Kidney tubule cell (primary cell): ENCODE measurements around the gene ROCK2.
"Not testable (repeated sequence)": the region's sequence is repeated elsewhere in the genome, so short reads cannot be mapped to it uniquely, and the experiment has no call there.

ENCODE experiments used
- DNase-seq: peaks from one replicate; pipeline ENCODE4 v3.0.0-alpha.2; 2018; ENCODE audit warnings: low spot score

Gene ROCK2

DNA sequence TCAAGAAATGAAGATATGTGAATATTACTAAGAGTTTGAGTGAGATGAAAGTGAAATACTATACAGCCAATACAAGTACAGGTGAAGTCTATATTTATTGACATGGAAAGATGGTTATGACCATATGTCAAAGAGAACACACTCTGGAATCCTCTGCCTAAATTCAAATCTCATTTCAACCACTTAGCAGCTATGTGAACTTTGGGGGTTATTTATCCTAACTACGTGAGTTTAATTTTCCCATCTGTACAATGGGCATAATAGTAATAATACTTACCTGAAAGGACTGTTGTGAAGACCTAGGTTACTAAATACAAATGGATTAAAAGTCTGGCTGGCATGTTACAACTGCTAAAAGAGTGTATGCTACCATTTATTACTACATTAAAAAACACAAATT is 79.6 kb downstream of the ROCK2 start:
- DNase-seq, result no peak

DNA sequence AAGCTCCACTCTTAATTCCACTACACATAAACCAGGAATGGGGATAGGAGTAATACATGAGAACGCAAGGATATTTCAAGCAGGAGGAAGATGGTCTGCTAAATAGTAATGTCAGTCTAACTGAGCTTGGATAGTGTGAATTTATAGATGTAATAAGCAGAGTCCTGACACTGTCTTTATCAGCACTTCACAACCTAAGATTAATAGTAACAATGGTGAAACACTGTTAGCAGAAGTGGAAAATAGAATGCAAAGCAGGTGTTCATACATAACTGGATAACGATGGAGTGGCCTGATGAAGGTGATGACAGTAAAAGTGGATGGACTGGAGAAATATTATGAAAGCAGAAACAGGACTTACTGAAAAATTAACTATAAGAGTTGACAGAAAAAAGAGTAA is 80.4 kb downstream of the ROCK2 start:
- DNase-seq, result no peak

DNA sequence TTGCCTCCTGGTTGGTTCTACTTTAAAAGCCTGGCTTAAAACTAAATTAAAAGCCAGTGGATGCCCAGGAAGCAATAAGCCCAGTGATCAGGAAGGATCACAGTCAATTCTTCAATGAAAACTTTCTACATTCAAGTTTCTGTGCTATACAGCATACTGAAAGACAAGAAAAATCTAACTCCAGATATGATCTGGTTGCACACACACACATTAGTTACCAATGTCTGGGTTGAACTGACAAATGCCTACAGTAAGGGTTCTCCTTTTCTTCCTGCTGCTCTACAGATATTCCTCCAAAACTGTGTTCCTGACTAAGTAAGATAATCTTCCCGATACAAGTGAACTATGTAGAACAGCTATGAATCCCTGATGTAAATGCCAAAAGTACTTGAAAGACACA is 81.3 kb downstream of the ROCK2 start:
- DNase-seq, result no peak

GRCh38 chr2:11262438-11262837 is 82.0 kb downstream of the ROCK2 start:
- not testable (repeated sequence) for DNase-seq

DNA sequence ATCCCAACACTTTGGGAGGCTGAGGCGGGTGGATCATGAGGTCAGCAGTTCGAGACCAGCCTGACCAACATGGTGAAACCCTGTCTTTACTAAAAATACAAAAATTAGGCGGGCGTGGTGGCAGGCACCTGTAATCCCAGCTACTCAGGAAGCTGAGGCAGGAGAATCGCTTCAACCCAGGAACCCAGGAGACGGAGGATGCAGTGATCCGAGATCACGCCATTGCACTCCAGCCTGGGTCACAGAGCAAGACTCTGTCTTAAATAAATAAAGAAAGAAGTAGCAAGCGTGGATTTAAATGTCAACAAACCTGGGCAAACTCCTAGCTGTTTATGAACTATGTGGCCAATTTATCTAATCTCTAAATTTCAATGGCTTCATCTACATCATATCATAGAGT is 82.9 kb downstream of the ROCK2 start:
- DNase-seq, result not testable (repeated sequence)

- DNase-seq, result no peak
These were observed 83.5 kb downstream of the ROCK2 start for GRCh38 chr2:11260979-11261378.

- peak; percentile 50 for DNase-seq
These were observed 86.5 kb downstream of the ROCK2 start for GRCh38 chr2:11257964-11258363.

DNA sequence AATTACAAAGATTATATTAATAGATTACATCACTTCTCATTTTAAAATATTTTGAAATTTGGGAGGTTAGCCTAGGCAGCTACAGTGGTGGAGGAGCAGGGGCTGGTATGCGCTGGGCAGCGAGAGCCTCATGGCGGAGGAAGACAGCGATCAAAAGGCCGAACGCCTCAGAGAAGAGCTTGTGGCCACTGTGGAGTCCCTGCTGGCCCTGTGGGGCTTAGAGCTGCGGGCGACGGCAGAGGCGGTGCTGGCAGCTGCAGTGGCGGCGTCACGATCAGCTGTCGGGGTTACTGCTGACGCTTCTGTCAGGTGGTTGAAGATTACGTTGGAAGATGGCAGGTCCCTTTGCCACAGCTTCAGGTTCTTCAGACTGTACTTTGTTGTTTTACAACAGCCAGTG is 87.4 kb downstream of the ROCK2 start:
- no peak for DNase-seq

DNA sequence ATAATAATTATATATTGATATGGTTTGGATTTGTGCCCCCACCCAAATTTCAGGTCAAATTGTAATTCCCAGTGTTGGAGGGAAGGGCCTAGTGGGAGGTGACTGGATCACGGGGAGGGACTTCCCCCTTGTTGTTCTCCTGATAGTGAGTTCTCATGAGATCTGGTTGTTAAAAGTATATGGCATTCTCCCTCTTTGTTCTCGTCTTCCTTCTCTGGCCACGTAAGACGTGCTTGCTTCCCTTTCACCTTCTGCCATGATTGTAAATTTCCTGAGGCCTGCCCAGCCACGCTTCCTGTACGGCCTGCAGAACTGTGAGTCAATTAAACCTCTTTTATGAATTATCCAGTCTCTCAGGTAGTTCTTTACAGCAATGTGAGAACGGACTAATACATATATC is 88.3 kb downstream of the ROCK2 start:
- no peak for DNase-seq

GRCh38 chr2:11254100-11254536 is 90.3 kb downstream of the ROCK2 start:
- no peak for DNase-seq

DNA sequence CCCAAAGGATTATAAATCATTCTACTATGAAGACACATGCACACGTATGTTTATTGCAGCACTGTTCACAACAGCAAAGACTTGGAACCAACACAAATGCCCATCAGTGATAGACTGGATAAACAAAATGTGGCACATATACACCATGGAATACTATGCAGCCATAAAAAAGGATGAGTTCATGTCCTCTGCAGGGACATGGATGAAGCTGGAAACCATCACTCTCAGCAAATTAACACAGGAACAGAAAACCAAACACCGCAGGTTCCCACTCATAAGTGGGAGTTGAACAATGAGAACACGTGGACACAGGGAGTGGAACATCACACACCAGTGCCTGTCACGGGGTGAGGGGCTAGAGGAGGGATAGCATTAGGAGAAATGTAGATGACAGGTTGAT is 92.0 kb downstream of the ROCK2 start:
- DNase-seq, result not testable (repeated sequence)

- DNase-seq, result peak; percentile 33
These were observed 93.8 kb downstream of the ROCK2 start for GRCh38 chr2:11250400-11251196.

- no peak for DNase-seq
These were observed 99.1 kb downstream of the ROCK2 start for GRCh38 chr2:11245322-11245721.

GRCh38 chr2:11244091-11244826 is 100.2 kb downstream of the ROCK2 start:
- no peak for DNase-seq

- DNase-seq, result no peak
These were observed 100.9 kb downstream of the ROCK2 start for GRCh38 chr2:11243512-11243911.

DNA sequence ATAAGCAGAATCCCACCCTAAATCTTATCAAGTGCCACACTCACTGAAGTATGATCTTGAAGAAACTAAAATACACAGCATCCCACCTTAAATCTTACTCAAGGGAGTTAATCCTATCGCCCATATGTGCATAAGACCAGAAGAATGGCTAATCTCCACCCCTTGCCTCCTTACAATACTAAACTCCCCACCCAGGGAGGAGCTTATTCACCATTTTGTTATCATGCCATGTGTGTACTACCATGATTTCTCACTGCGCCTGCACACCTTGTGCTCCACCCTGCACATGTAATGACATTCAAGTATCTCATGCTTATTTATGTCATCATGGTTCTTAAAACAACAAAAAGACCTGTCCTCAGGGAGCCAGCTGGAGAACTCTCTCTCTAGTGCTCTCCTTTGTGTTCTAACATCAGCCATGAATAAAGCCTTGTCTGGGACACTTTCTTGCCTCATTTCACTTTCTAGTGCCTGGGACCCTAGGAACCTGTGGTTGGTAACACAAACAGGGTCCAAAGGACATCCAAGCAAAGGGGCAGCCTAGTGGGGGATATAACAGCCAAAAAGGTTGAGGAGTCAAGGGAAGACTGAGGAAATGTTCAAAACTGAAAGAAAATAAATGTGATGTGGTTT is 101.8 kb downstream of the ROCK2 start:
- DNase-seq, result no peak

DNA sequence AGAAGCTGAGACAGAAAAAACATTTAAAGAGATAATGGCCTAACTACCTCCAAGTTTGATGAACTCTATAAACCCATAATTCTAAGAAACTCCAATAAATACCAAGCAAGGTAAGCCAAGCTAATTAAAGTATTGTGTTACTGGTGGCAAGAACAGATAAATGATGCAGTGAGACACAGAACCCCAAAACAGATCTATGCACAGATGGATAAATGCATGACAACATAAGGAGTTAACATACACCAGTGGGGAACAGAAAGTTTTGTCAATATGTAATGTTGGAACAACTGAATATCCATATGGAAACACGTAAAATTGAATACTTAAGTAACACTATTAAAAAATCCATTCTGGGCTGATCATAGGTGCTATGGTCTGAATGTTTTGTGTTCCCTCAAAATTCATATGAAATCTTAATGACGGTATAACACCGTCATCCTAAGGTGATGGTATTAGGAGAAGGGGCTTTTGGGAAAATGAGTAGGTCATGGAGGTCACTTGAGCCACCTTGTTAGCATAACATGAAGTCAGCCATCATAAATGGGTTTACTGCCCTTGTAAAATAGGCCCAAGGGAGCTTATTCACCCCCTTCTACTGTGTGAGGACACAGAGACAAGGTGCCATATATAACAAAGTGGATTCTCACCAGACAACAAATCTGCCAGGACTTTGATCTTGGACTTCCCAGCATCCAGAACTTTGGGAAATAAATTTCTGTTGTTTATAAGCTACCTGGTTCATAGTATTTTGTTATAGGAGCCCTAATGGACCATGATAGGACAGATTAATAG is 102.8 kb downstream of the ROCK2 start:
- no peak for DNase-seq

GRCh38 chr2:11239666-11240462 is 104.6 kb downstream of the ROCK2 start:
- DNase-seq, result peak; percentile 53

GRCh38 chr2:11239147-11239546 is 105.3 kb downstream of the ROCK2 start:
- no peak for DNase-seq

- no peak for DNase-seq
These were observed 107.3 kb downstream of the ROCK2 start for GRCh38 chr2:11237122-11237521.

- no peak for DNase-seq
These were observed 108.1 kb downstream of the ROCK2 start for GRCh38 chr2:11236335-11236734.
